ENCODE measurements around the gene FBLN2. TPM values are rescaled to one million over a fixed set of nuclear protein-coding genes. Genes with fewer than 3 reads are reported as not detected.
"Not testable (repeated sequence)": the region's sequence is repeated elsewhere in the genome, so short reads cannot be mapped to it uniquely, and the experiment has no call there.

FBLN2 gene
- under 1 TPM in 1 of 2 donors, not detected in 1; 0.19 TPM for total RNA-seq

GRCh38 chr3:13548696-13549622, at the start of gene FBLN2:
Gene FBLN2, plus strand, starts transcription at chr3:13549125. Its CDS starts 21,231 bp downstream, at chr3:13570356.
- Mint-ChIP-seq H3K36me3 (ENCODE audit: low read depth) (peaks cover 5% of the 10 kb centered on the region), H3K27me3 (peaks cover 45% of the 10 kb centered on the region), H3K4me3 (peak within 1 kb of the TSS; percentile 60), H3K27ac (no peak within 1 kb of the TSS), H3K4me1 (peaks cover 21% of the 10 kb centered on the region), H3K9me3 (no peaks in the 10 kb centered on the region)
- no peak for ATAC-seq (replicated peaks)

- H3K4me3 Mint-ChIP-seq; H3K36me3 Mint-ChIP-seq (ENCODE audit: low read depth); H3K9me3 Mint-ChIP-seq; H3K27ac Mint-ChIP-seq; ATAC-seq (replicated peaks); H3K4me1 Mint-ChIP-seq; H3K27me3 Mint-ChIP-seq: not testable (repeated sequence)
Measured at GRCh38 chr3:13499246-13499645, 49.7 kb upstream of the FBLN2 start.

GRCh38 chr3:13500133-13500885, 48.6 kb upstream of the FBLN2 start:
- H3K36me3 Mint-ChIP-seq (ENCODE audit: low read depth) = no peaks in the 10 kb centered on the region
- no peaks in the 10 kb centered on the region for H3K4me1 Mint-ChIP-seq
- no peak overlapping the region for H3K4me3 Mint-ChIP-seq
- H3K27me3 Mint-ChIP-seq = no peaks in the 10 kb centered on the region
- no peaks in the 10 kb centered on the region for H3K9me3 Mint-ChIP-seq
- no peak for ATAC-seq (replicated peaks)
- no peak overlapping the region for H3K27ac Mint-ChIP-seq

GRCh38 chr3:13501056-13501455, 47.9 kb upstream of the FBLN2 start:
- Mint-ChIP-seq H3K4me1 (no peaks in the 10 kb centered on the region), H3K36me3 (ENCODE audit: low read depth) (no peaks in the 10 kb centered on the region), H3K27me3 (no peaks in the 10 kb centered on the region), H3K9me3 (no peaks in the 10 kb centered on the region), H3K4me3 (no peak overlapping the region), H3K27ac (peak overlapping the region; percentile 46)
- ATAC-seq (replicated peaks) = no peak

GRCh38 chr3:13501521-13501920, 47.4 kb upstream of the FBLN2 start:
- no peaks in the 10 kb centered on the region for H3K4me1 Mint-ChIP-seq
- H3K27me3 Mint-ChIP-seq = no peaks in the 10 kb centered on the region
- H3K27ac Mint-ChIP-seq = no peak overlapping the region
- H3K9me3 Mint-ChIP-seq = no peaks in the 10 kb centered on the region
- ATAC-seq (replicated peaks) = no peak
- no peak overlapping the region for H3K4me3 Mint-ChIP-seq
- H3K36me3 Mint-ChIP-seq (ENCODE audit: low read depth) = no peaks in the 10 kb centered on the region

GRCh38 chr3:13501958-13502790, 46.8 kb upstream of the FBLN2 start:
- Mint-ChIP-seq H3K4me1 (no peaks in the 10 kb centered on the region), H3K36me3 (ENCODE audit: low read depth) (no peaks in the 10 kb centered on the region)

GRCh38 chr3:13502791-13503060, 46.2 kb upstream of the FBLN2 start:
- no peaks in the 10 kb centered on the region for H3K36me3 Mint-ChIP-seq (ENCODE audit: low read depth)
- no peaks in the 10 kb centered on the region for H3K27me3 Mint-ChIP-seq
- H3K4me1 Mint-ChIP-seq = no peaks in the 10 kb centered on the region
- H3K9me3 Mint-ChIP-seq = no peaks in the 10 kb centered on the region
- no peak for ATAC-seq (replicated peaks)
- no peak overlapping the region for H3K27ac Mint-ChIP-seq
- H3K4me3 Mint-ChIP-seq = no peak overlapping the region

More at GRCh38 chr3:13501958-13502790, 46.8 kb upstream of the FBLN2 start:
- H3K27ac Mint-ChIP-seq = no peak overlapping the region
- no peak for ATAC-seq (replicated peaks)
- no peaks in the 10 kb centered on the region for H3K9me3 Mint-ChIP-seq
- H3K4me3 Mint-ChIP-seq = no peak overlapping the region
- no peaks in the 10 kb centered on the region for H3K27me3 Mint-ChIP-seq

- ATAC-seq (replicated peaks) = no peak
- Mint-ChIP-seq H3K27me3 (no peaks in the 10 kb centered on the region), H3K27ac (no peak overlapping the region), H3K4me3 (no peak overlapping the region), H3K4me1 (no peaks in the 10 kb centered on the region), H3K9me3 (no peaks in the 10 kb centered on the region), H3K36me3 (ENCODE audit: low read depth) (no peaks in the 10 kb centered on the region)
Measured at GRCh38 chr3:13504161-13504831, 44.6 kb upstream of the FBLN2 start.

GRCh38 chr3:13505147-13506130, 43.5 kb upstream of the FBLN2 start:
- no peaks in the 10 kb centered on the region for H3K4me1 Mint-ChIP-seq
- ATAC-seq (replicated peaks) = no peak
- H3K9me3 Mint-ChIP-seq = no peaks in the 10 kb centered on the region
- H3K27me3 Mint-ChIP-seq = no peaks in the 10 kb centered on the region
- H3K36me3 Mint-ChIP-seq (ENCODE audit: low read depth) = no peaks in the 10 kb centered on the region
- no peak overlapping the region for H3K27ac Mint-ChIP-seq
- H3K4me3 Mint-ChIP-seq = no peak overlapping the region

- no peak for ATAC-seq (replicated peaks)
- no peaks in the 10 kb centered on the region for H3K36me3 Mint-ChIP-seq (ENCODE audit: low read depth)
- H3K4me3 Mint-ChIP-seq = no peak overlapping the region
- H3K9me3 Mint-ChIP-seq = no peaks in the 10 kb centered on the region
- H3K27ac Mint-ChIP-seq = no peak overlapping the region
- no peaks in the 10 kb centered on the region for H3K27me3 Mint-ChIP-seq
- H3K4me1 Mint-ChIP-seq = no peaks in the 10 kb centered on the region
Measured at GRCh38 chr3:13506239-13506638, 42.7 kb upstream of the FBLN2 start.

- Mint-ChIP-seq H3K36me3 (ENCODE audit: low read depth) (no peaks in the 10 kb centered on the region), H3K9me3 (no peaks in the 10 kb centered on the region), H3K4me3 (no peak overlapping the region), H3K27me3 (no peaks in the 10 kb centered on the region), H3K27ac (no peak overlapping the region), H3K4me1 (no peaks in the 10 kb centered on the region)
- no peak for ATAC-seq (replicated peaks)
Measured at GRCh38 chr3:13506680-13507079, 42.2 kb upstream of the FBLN2 start.

- H3K4me1 Mint-ChIP-seq = no peaks in the 10 kb centered on the region
- H3K4me3 Mint-ChIP-seq = no peak overlapping the region
- H3K9me3 Mint-ChIP-seq = no peaks in the 10 kb centered on the region
- H3K36me3 Mint-ChIP-seq (ENCODE audit: low read depth) = no peaks in the 10 kb centered on the region
- H3K27ac Mint-ChIP-seq = no peak overlapping the region
- ATAC-seq (replicated peaks) = no peak
- H3K27me3 Mint-ChIP-seq = no peaks in the 10 kb centered on the region
Measured at GRCh38 chr3:13507247-13507569, 41.7 kb upstream of the FBLN2 start.

- Mint-ChIP-seq H3K27me3 (no peaks in the 10 kb centered on the region), H3K9me3 (no peaks in the 10 kb centered on the region), H3K4me3 (no peak overlapping the region), H3K27ac (no peak overlapping the region), H3K4me1 (no peaks in the 10 kb centered on the region), H3K36me3 (ENCODE audit: low read depth) (no peaks in the 10 kb centered on the region)
- ATAC-seq (replicated peaks) = no peak
Measured at GRCh38 chr3:13507570-13508339, 41.2 kb upstream of the FBLN2 start.
